ENCODE measurements around the gene OR52B2. TPM values are rescaled to one million over a fixed set of nuclear protein-coding genes. Genes with fewer than 3 reads are reported as not detected.
"Not testable (repeated sequence)": the region's sequence is repeated elsewhere in the genome, so short reads cannot be mapped to it uniquely, and the experiment has no call there.

OR52B2 gene
- total RNA-seq, 1 donor from 2014 or later = not detected

- no peak for DNase-seq (ENCODE audit: low spot score)
Observed at GRCh38 chr11:6152126-6152525, 18.0 kb downstream of the OR52B2 start.

- no peak for DNase-seq (ENCODE audit: low spot score)
Observed at GRCh38 chr11:6151117-6151516, 19.0 kb downstream of the OR52B2 start.

- DNase-seq (ENCODE audit: low spot score) = not testable (repeated sequence)
Observed at GRCh38 chr11:6143737-6144136, 26.4 kb downstream of the OR52B2 start.

- no peak for DNase-seq (ENCODE audit: low spot score)
Observed at GRCh38 chr11:6142936-6143335, 27.2 kb downstream of the OR52B2 start.

- DNase-seq (ENCODE audit: low spot score) = not testable (repeated sequence)
Observed at GRCh38 chr11:6135936-6136335, 34.2 kb downstream of the OR52B2 start.

GRCh38 chr11:6132431-6132830 lies 37.7 kb downstream of the OR52B2 start:
- no peak for DNase-seq (ENCODE audit: low spot score)

GRCh38 chr11:6129635-6130034 lies 40.5 kb downstream of the OR52B2 start:
- no peak for DNase-seq (ENCODE audit: low spot score)

- no peak for DNase-seq (ENCODE audit: low spot score)
Observed at GRCh38 chr11:6129011-6129410, 41.1 kb downstream of the OR52B2 start.

- DNase-seq (ENCODE audit: low spot score) = no peak
Observed at GRCh38 chr11:6127881-6128280, 42.2 kb downstream of the OR52B2 start.

GRCh38 chr11:6124245-6124644 lies 45.9 kb downstream of the OR52B2 start:
- no peak for DNase-seq (ENCODE audit: low spot score)

Other genes starting within 250 kb of the OR52B2 start
- gene OR56A3, start 228.1 kb downstream of the OR52B2 start, total RNA-seq (ENCODE audit: insufficient read depth, low replicate concordance) = 2.6 TPM
- 5.5 TPM for gene OR56A5, start 201.8 kb downstream of the OR52B2 start, total RNA-seq (ENCODE audit: insufficient read depth, low replicate concordance)
- gene OR52L1, start 183.3 kb downstream of the OR52B2 start, total RNA-seq (ENCODE audit: insufficient read depth, low replicate concordance) = 3.4 TPM
- 2.4 TPM for gene OR56A4, start 163.4 kb downstream of the OR52B2 start, total RNA-seq (ENCODE audit: insufficient read depth, low replicate concordance)
- gene OR56A1, start 139.6 kb downstream of the OR52B2 start, total RNA-seq (ENCODE audit: insufficient read depth, low replicate concordance) = 2.2 TPM
- gene OR56B4, start 62.6 kb downstream of the OR52B2 start, total RNA-seq (ENCODE audit: insufficient read depth, low replicate concordance) = 1.7 TPM
- not detected for gene OR52W1, start 28.9 kb upstream of the OR52B2 start, total RNA-seq (ENCODE audit: insufficient read depth, low replicate concordance)
- gene C11orf42, start 35.2 kb upstream of the OR52B2 start, total RNA-seq (ENCODE audit: insufficient read depth, low replicate concordance) = not detected
- 11.6 TPM for gene FHIP1B, start 64.3 kb upstream of the OR52B2 start, total RNA-seq (ENCODE audit: insufficient read depth, low replicate concordance)
- not detected for gene CNGA4, start 68.8 kb upstream of the OR52B2 start, total RNA-seq (ENCODE audit: insufficient read depth, low replicate concordance)
- not detected for gene CCKBR, start 89.5 kb upstream of the OR52B2 start, total RNA-seq (ENCODE audit: insufficient read depth, low replicate concordance)
- gene CAVIN3, start 150.2 kb upstream of the OR52B2 start, total RNA-seq (ENCODE audit: insufficient read depth, low replicate concordance) = 177 TPM
- gene SMPD1, start 220.1 kb upstream of the OR52B2 start, total RNA-seq (ENCODE audit: insufficient read depth, low replicate concordance) = 18.1 TPM
- gene APBB1, start 248.8 kb upstream of the OR52B2 start, total RNA-seq (ENCODE audit: insufficient read depth, low replicate concordance) = 28.9 TPM